OCI-LY1 (cell line): ENCODE data around the gene SMIM41.

Source experiments
- H2AFZ ChIP-seq: fragments of 200-600 bp; sonication (generic), shearing (Covaris generic); 2 replicates; pipeline ENCODE4 v1.6.0; 2014; ENCODE audit warnings: antibody characterized with exemption, mild to moderate bottlenecking, low read length
- H3F3A ChIP-seq: fragments of 200-600 bp; sonication (generic), shearing (Covaris generic); 2 replicates; pipeline ENCODE4 v1.6.0; 2014; ENCODE audit warnings: mild to moderate bottlenecking, antibody characterized with exemption, low read length, moderate library complexity; ENCODE audit not compliant: insufficient read depth
- H3K27ac ChIP-seq: fragments of 200-600 bp; sonication (generic); 2 replicates; pipeline ENCODE4 v1.5.1; 2014; ENCODE audit warnings: low read length, mixed run types, mild to moderate bottlenecking, low read depth; ENCODE audit not compliant: poor library complexity, severe bottlenecking
- H3K27me3 ChIP-seq: fragments of 200-600 bp; sonication (generic); 2 replicates; pipeline ENCODE4 v1.6.0; 2014; ENCODE audit warnings: antibody characterized with exemption, mild to moderate bottlenecking, low read length, moderate library complexity; ENCODE audit not compliant: insufficient read depth
- H3K36me3 ChIP-seq: fragments of 200-600 bp; sonication (generic); 2 replicates; pipeline ENCODE4 v1.6.1; 2014; ENCODE audit warnings: mild to moderate bottlenecking, antibody characterized with exemption, low read length, moderate library complexity, mixed read lengths; ENCODE audit not compliant: insufficient read depth
- H3K4me1 ChIP-seq: fragments of 200-600 bp; sonication (generic); 2 replicates; pipeline ENCODE4 v1.5.1; 2014; ENCODE audit warnings: mild to moderate bottlenecking, low read length, moderate library complexity; ENCODE audit not compliant: insufficient read depth, severe bottlenecking
- H3K4me2 ChIP-seq: fragments of 200-600 bp; sonication (generic), shearing (Covaris generic); 2 replicates; pipeline ENCODE4 v1.6.1; 2014; ENCODE audit warnings: low read length
- H3K4me3 ChIP-seq: fragments of 200-600 bp; sonication (generic); 2 replicates; pipeline ENCODE4 v1.5.1; 2014; ENCODE audit warnings: low read length, low read depth, mild to moderate bottlenecking, mixed read lengths; ENCODE audit not compliant: poor library complexity, severe bottlenecking
- H3K79me2 ChIP-seq: fragments of 200-600 bp; shearing (Covaris generic); 2 replicates; pipeline ENCODE4 v1.6.1; 2016; ENCODE audit warnings: mixed run types, low read length, mixed read lengths; ENCODE audit not compliant: insufficient read depth
- H3K9ac ChIP-seq: fragments of 200-600 bp; sonication (generic), shearing (Covaris generic); 2 replicates; pipeline ENCODE4 v1.6.1; 2014; ENCODE audit warnings: mild to moderate bottlenecking, low read length, mixed read lengths
- H3K9me2 ChIP-seq: fragments of 200-600 bp; sonication (generic), shearing (Covaris generic); 2 replicates; pipeline ENCODE4 v1.6.1; 2014; ENCODE audit warnings: low read depth, mild to moderate bottlenecking, low read length, mixed read lengths
- H3K9me3 ChIP-seq: fragments of 200-600 bp; shearing (Covaris generic); 2 replicates; pipeline ENCODE4 v1.6.1; 2014; ENCODE audit warnings: low read length, mixed read lengths
- H4K20me1 ChIP-seq: fragments of 200-600 bp; sonication (generic), shearing (Covaris generic); 2 replicates; pipeline ENCODE4 v1.6.0; 2016; ENCODE audit warnings: mild to moderate bottlenecking, low read length; ENCODE audit not compliant: insufficient read depth
- CTCF ChIP-seq: fragments of 200-600 bp; sonication (generic), shearing (Covaris generic); IDR thresholded peaks from 2 replicates; pipeline ENCODE4 v1.5.1; 2017; ENCODE audit warnings: mild to moderate bottlenecking, antibody characterized with exemption, low read length, moderate library complexity, mixed read lengths
- EZH2 ChIP-seq: fragments of 200-600 bp; sonication (generic), shearing (Covaris generic); IDR thresholded peaks from 2 replicates; pipeline ENCODE4 v1.8.0; 2017; ENCODE audit warnings: borderline replicate concordance, mixed run types, mild to moderate bottlenecking, antibody characterized with exemption, low read length, moderate library complexity, mixed read lengths

Gene SMIM41

GRCh38 chr12:52041035-52041434 lies 38.5 kb upstream of the SMIM41 start:
- Histone ChIP-seq H3K4me1 (peaks cover 16% of the 10 kb centered on the region), H3K27ac (no peak overlapping the region), H2AFZ (no peak overlapping the region), H3K9me2 (no peaks in the 10 kb centered on the region), H3K79me2 (no peaks in the 10 kb centered on the region), H3F3A (no peaks in the 10 kb centered on the region), H4K20me1 (no peaks in the 10 kb centered on the region), H3K4me3 (no peak overlapping the region), H3K4me2 (no peak overlapping the region), H3K36me3 (no peaks in the 10 kb centered on the region), H3K9ac (no peak overlapping the region), H3K9me3 (no peaks in the 10 kb centered on the region), H3K27me3 (peaks cover 2% of the 10 kb centered on the region; the same call in 1 of the 2 replicates)
- no peak for TF ChIP-seq CTCF
- TF ChIP-seq EZH2 = no peak

- H3K27me3 ChIP-seq = no peaks in the 10 kb centered on the region; the same call in 1 of the 2 replicates
- H3K9me3 ChIP-seq = no peaks in the 10 kb centered on the region
- no peak overlapping the region; the same call in 1 of the 2 replicates for H3K9ac ChIP-seq
- H2AFZ ChIP-seq = no peak overlapping the region
- no peaks in the 10 kb centered on the region for H3F3A ChIP-seq
- no peaks in the 10 kb centered on the region for H3K9me2 ChIP-seq
- H3K79me2 ChIP-seq = no peaks in the 10 kb centered on the region
- no peaks in the 10 kb centered on the region for H4K20me1 ChIP-seq
- H3K36me3 ChIP-seq = no peaks in the 10 kb centered on the region
- H3K4me1 ChIP-seq = peaks cover 16% of the 10 kb centered on the region
- no peak overlapping the region for H3K27ac ChIP-seq
- H3K4me3 ChIP-seq = no peak overlapping the region
- H3K4me2 ChIP-seq = peak overlapping the region; percentile 7; the same call in 1 of the 2 replicates
- TF ChIP-seq EZH2 (no peak), CTCF (peak; percentile 39; the same call in 1 of the 2 replicates)
Measured at GRCh38 chr12:52041695-52042123, 37.8 kb upstream of the SMIM41 start.

- Histone ChIP-seq H4K20me1 (no peaks in the 10 kb centered on the region), H3K79me2 (no peaks in the 10 kb centered on the region), H3F3A (no peaks in the 10 kb centered on the region), H3K27ac (no peak overlapping the region), H3K9me2 (no peaks in the 10 kb centered on the region), H2AFZ (no peak overlapping the region), H3K4me3 (no peak overlapping the region), H3K4me1 (peaks cover 10% of the 10 kb centered on the region), H3K27me3 (no peaks in the 10 kb centered on the region; the same call in 1 of the 2 replicates), H3K4me2 (peak overlapping the region; percentile 7; the same call in 1 of the 2 replicates), H3K36me3 (no peaks in the 10 kb centered on the region), H3K9ac (no peak overlapping the region; the same call in 1 of the 2 replicates), H3K9me3 (no peaks in the 10 kb centered on the region)
- TF ChIP-seq CTCF (no peak), EZH2 (no peak)
Measured at GRCh38 chr12:52042706-52043385, 36.7 kb upstream of the SMIM41 start.
